22Rv1 (cell line): ENCODE results near the gene FYN.

Source experiments
- H3K27ac ChIP-seq: fragments of 450-650 bp; 2 replicates; pipeline ENCODE4 v1.5.1; 2017
- CTCF ChIP-seq: fragments of 450-650 bp; IDR thresholded peaks from 2 replicates; pipeline ENCODE4 v1.5.1; 2017; ENCODE audit warnings: mild to moderate bottlenecking
- ZFX ChIP-seq: fragments of 450-650 bp; IDR thresholded peaks from 2 replicates; pipeline ENCODE4 v1.6.1; 2017; ENCODE audit warnings: antibody characterized with exemption, borderline replicate concordance

FYN gene

DNA sequence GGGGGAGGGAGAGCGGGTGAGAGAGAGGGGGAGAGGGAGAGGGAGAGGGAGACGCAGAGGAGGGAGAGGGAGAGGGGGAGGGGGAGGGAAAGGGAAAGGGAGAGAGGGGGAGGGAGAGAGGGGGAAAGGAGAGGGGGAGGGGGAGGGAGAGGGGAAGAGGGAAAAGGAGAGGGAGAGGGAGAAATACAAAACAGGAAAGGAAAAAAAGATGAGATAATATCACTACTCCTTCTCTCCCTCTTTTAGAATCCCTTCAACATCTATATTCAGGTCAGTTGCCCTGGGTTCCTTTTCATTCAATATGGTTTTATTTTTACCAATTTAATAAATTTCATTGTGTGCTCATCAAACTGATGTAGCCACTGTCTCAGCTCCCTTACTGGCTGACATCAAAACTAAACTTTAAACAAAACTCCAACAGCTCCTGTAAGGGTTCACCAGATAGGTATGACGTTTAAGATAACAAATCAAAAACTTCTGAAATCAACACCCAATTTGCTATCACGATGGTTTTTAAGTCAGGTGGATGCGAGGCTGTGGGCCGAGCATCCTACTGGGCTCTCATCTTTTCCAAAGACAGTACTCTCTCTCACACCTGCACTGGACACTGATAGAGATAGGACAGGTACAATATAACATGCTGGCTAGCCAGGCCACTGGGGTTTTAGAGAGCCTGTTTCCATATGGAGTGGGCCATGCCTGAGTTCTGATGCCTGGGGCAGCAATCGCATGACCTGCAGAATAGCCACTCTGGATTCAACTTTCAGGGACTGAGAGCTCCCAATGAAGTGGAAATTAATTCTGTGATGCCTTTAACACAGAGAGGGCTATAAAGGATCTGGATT, 99.5 kb downstream of the FYN start:
- TF ChIP-seq ZFX (no peak), CTCF (no peak)

GRCh38 chr6:111772381-111772780, 100.9 kb downstream of the FYN start:
- TF ChIP-seq ZFX (no peak), CTCF (no peak)
- H3K27ac ChIP-seq = no peak overlapping the region

More for the DNA sequence above, 99.5 kb downstream of the FYN start:
- no peak overlapping the region for H3K27ac ChIP-seq

- TF ChIP-seq CTCF (no peak), ZFX (no peak)
Measured at GRCh38 chr6:111771629-111772028, 101.6 kb downstream of the FYN start.

DNA sequence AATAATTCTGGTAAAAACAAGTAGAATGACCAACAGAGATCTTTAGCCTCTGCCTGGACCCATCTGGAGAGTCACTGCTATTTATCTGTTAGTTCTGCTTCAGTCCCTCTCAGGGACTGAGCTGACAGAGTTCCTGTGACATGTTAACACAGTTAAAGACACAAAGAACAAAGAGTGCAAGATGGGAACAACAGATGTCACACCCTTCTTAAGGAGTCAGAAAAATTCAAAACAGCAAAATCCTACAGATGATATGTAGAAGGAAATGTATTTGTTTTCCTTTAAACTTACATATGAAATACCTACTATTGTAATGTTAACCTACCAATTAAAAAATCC, 102.2 kb downstream of the FYN start:
- no peak for TF ChIP-seq CTCF
- H3K27ac ChIP-seq = no peak overlapping the region

More at GRCh38 chr6:111771629-111772028, 101.6 kb downstream of the FYN start:
- no peak overlapping the region for H3K27ac ChIP-seq

GRCh38 chr6:111770263-111771093, 102.8 kb downstream of the FYN start:
- no peak for TF ChIP-seq CTCF
- TF ChIP-seq ZFX = no peak
- H3K27ac ChIP-seq = no peak overlapping the region

GRCh38 chr6:111769365-111770152, 103.7 kb downstream of the FYN start:
- H3K27ac ChIP-seq = no peak overlapping the region

More at GRCh38 chr6:111769365-111770152, 103.7 kb downstream of the FYN start:
- TF ChIP-seq ZFX (no peak), CTCF (no peak)
